Retinal pigment epithelial cell (primary cell): ENCODE measurements around the gene SEMA4D.

Experiments used
- DNase-seq: peaks from one replicate; pipeline ENCODE4 v3.0.0-alpha.2; 2010; ENCODE audit warnings: low read depth
- H3K4me3 ChIP-seq: 2 replicates; pipeline ENCODE4 v1.5.1; 2011; ENCODE audit warnings: mild to moderate bottlenecking, low read length, control low read depth, moderate library complexity
- TF ChIP-seq, protein P1 (sequence below): conservative IDR thresholded peaks from 2 replicates; pipeline ENCODE4 v1.5.1; 2011; ENCODE audit warnings: low read depth, low read length, control low read depth, inconsistent platforms

Gene SEMA4D

DNA sequence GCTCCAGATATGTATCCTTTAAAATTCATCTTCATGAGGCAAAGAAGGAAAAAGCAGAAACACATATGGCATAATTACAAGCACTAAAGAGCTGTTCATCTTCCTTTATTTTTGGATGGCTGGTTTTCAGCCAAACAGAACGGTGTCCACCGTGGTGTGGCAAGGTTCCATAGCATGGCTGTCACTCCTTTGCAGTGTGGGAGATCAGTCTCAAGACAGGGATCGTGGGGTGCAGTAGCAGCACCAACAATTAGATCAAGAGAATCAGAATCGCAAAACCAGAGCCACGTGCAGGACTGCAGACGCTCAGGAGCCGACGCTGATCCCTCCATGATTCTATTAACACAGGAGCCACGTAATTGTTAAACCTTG, 79.5 kb downstream of the SEMA4D start:
- no peak overlapping the region for H3K4me3 ChIP-seq
- TF ChIP-seq, protein P1, sequence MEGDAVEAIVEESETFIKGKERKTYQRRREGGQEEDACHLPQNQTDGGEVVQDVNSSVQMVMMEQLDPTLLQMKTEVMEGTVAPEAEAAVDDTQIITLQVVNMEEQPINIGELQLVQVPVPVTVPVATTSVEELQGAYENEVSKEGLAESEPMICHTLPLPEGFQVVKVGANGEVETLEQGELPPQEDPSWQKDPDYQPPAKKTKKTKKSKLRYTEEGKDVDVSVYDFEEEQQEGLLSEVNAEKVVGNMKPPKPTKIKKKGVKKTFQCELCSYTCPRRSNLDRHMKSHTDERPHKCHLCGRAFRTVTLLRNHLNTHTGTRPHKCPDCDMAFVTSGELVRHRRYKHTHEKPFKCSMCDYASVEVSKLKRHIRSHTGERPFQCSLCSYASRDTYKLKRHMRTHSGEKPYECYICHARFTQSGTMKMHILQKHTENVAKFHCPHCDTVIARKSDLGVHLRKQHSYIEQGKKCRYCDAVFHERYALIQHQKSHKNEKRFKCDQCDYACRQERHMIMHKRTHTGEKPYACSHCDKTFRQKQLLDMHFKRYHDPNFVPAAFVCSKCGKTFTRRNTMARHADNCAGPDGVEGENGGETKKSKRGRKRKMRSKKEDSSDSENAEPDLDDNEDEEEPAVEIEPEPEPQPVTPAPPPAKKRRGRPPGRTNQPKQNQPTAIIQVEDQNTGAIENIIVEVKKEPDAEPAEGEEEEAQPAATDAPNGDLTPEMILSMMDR, result no peak
- DNase-seq, result no peak

DNA sequence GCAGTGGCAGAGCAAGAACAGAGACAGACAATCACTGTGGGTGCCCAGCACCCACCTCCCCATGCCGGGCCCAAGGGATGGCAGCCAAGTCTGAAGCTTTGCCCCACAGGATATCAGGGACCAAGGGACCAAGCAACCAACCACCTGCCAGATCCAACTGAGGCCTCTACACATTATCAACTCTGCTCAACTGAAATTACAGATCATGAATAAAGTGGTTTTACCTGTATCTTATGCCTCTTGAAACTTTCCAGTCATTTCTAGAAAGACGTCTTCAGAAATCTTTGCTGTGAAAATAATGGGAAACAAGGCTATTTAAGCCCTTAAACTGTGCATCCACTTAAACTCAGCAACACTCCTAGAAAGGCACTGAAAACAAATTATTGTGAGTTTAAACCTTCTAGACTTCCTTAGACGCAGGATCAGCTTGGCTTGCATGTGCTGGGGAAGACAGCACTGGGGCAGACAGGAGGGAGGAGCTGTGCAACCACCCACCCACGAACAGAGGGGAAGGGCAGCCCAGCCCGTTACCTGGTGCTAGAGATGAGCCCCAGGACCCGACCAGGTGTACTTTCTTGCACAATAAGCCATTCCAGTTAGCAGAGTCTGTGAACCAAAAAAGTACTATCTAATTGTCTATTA, 80.0 kb downstream of the SEMA4D start:
- DNase-seq, result no peak
- H3K4me3 ChIP-seq, result no peak overlapping the region
- TF ChIP-seq, protein P1, result no peak

DNA sequence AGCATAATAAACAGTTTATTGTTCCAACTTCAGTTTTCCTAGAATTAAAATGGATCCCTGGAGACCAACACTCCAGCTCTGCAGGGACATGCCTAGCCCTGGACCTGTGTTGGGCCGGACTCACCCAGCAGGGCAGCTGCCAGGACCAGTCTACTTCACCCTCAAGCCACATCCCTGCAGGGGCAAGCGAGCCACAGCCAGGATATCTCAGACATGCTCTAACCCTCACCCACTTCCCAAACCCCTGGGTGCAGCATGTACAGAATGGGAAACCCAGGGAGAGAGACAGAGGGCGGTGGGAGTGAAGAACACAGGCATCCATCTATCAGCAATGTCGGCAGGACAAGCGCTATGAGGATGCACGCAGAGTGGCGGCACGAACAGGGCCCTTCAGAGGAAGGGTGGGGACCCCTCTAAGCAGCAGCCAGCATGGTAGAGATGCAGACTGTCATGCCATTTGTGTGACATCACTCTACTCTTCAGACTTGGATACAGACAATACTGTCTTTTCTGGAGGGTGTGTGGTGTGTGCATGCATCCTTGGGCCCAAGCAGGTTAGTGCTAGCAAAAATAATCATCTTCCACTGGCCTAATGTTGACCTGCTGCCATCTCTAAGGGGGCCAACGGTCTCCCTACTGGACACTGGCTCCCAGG, 83.1 kb downstream of the SEMA4D start:
- TF ChIP-seq, protein P1, result no peak
- H3K4me3 ChIP-seq, result no peak overlapping the region
- DNase-seq, result no peak

DNA sequence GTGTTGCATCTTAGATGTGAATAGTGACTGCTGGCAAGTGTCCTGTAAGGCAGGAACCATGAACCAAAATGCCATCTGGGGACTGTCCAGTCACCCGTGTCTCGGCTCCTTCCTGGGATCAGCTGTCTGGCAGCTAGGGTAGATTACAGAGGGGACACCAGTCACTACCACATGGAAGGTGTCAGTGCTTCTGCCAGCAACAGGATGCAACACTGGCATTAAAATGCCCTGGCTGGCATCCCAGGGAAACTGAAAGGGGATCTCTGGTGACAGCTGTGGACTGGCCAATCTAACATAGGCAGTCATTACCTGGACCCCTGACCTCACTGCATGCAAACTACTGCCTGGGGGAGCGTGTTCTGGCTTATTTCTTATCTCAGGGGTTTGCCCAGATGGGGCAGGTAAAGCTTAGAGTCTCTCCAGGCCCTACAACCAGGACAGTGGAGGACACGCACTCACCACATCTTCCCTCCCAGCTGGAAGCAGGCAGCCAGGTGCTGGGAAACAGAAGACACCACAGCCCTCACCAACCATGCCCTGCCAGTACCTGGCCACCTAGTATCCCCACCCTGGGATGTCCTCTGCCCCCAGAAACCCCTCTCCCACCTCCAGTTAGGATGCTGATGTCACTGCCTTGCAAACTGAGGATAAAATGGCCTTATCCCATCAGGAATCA, 83.8 kb downstream of the SEMA4D start:
- DNase-seq, result no peak
- no peak overlapping the region for H3K4me3 ChIP-seq
- TF ChIP-seq, protein P1, result no peak

DNA sequence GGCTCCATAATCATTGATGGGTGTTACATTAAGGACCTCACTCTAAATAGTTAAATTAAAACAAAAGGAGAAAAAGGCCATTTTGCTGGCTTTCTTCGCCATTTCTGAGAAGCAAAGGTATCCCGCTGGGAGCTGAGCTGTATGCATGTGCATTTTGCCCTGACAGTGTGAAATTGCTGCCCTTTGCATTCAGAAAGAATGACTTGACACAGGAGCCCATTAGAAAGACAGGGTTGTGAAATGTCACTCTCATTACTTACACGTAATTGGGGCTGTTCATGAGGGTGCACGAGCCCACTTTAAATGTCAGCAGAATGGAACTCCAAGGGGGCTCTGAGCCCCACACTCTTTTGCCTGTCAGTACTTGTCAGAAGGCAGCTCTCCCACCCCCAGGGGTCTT, 85.0 kb downstream of the SEMA4D start:
- DNase-seq, result no peak
- no peak overlapping the region for H3K4me3 ChIP-seq
- TF ChIP-seq, protein P1, result no peak

DNA sequence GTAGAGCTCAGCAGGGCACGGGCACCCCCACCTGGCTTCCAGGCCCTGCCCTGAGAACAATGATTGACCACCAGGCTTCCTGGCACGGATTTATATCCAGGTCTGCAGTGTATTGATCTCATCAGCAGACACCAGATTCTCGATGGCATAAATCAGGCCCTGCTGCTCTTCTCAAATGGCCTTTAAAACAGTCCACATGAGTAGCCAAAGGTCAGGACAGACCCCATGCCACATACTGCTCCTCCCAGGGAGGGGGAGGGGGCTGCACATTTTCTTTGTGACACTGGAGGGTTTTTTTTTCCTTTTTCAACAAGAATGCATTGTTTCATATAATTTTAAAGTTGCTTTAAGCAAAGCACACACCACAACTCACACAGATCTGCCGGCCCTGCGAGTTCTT, 85.4 kb downstream of the SEMA4D start:
- no peak for DNase-seq
- TF ChIP-seq, protein P1, result no peak
- no peak overlapping the region for H3K4me3 ChIP-seq

DNA sequence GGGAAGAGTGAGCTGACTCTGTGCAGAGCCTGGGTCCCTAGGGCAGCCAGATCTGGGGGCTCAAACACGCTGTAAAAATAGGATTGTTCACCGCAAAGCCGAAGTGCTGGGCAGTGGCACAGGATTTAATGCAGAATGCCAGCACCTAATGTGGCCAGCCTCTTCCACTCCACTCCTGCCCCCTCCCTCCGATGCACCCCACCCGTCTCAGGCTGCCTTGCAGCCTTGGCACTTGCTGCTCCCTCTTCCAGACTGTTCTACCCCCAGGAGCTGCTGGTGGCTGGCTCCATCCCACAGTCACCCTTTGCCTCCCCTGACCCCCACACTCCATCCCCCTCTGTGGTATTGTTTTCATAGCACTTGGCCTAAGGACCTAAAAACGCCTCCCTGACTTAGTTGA, 86.2 kb downstream of the SEMA4D start:
- TF ChIP-seq, protein P1, result no peak
- H3K4me3 ChIP-seq, result no peak overlapping the region
- DNase-seq, result no peak
